Ishikawa (cell line): Measurements from ENCODE around the gene LRP1-AS.
A peak's percentile ranks its signal among the peaks of the same experiment; 100 is the strongest.

Experiments
- CEBPB ChIP-seq: IDR thresholded peaks from 2 replicates; pipeline ENCODE4 v1.6.1; 2012
- CREB1 ChIP-seq: IDR thresholded peaks from 2 replicates; pipeline ENCODE4 v1.6.1; 2012; ENCODE audit warnings: low read depth
- EGR1 ChIP-seq: IDR thresholded peaks from 2 replicates; pipeline ENCODE4 v1.6.1; 2012
- EP300 ChIP-seq: IDR thresholded peaks from 2 replicates; pipeline ENCODE4 v1.6.1; 2012; ENCODE audit warnings: borderline replicate concordance
- FOXM1 ChIP-seq: IDR thresholded peaks from 2 replicates; pipeline ENCODE4 v1.6.1; 2012; ENCODE audit warnings: low read depth, borderline replicate concordance
- MAX ChIP-seq: IDR thresholded peaks from 2 replicates; pipeline ENCODE4 v1.6.1; 2012
- NFIC ChIP-seq: IDR thresholded peaks from 2 replicates; pipeline ENCODE4 v1.6.1; 2012
- RAD21 ChIP-seq: IDR thresholded peaks from 2 replicates; pipeline ENCODE4 v1.6.1; 2012; ENCODE audit warnings: low read depth
- REST ChIP-seq: IDR thresholded peaks from 2 replicates; pipeline ENCODE4 v1.6.1; 2012; ENCODE audit warnings: low read depth, mild to moderate bottlenecking
- TAF1 ChIP-seq: IDR thresholded peaks from 2 replicates; pipeline ENCODE4 v1.6.1; 2012; ENCODE audit warnings: low read depth, mild to moderate bottlenecking
- TCF12 ChIP-seq: IDR thresholded peaks from 2 replicates; pipeline ENCODE4 v1.6.1; 2012; ENCODE audit warnings: low read depth
- TEAD4 ChIP-seq: IDR thresholded peaks from 2 replicates; pipeline ENCODE4 v1.6.1; 2012
- USF1 ChIP-seq: IDR thresholded peaks from 2 replicates; pipeline ENCODE4 v1.6.1; 2012
- YY1 ChIP-seq: IDR thresholded peaks from 2 replicates; pipeline ENCODE4 v1.6.1; 2012; ENCODE audit warnings: low read depth
- ZBTB7A ChIP-seq: IDR thresholded peaks from 2 replicates; pipeline ENCODE4 v1.6.1; 2012; ENCODE audit warnings: low read depth

Gene LRP1-AS

GRCh38 chr12:57116580-57117281 lies 30.7 kb downstream of the LRP1-AS start:
- no peak for TF ChIP-seq EGR1
- no peak for TF ChIP-seq USF1
- no peak for TF ChIP-seq CEBPB
- no peak for TF ChIP-seq CREB1
- TF ChIP-seq TCF12, result no peak
- TF ChIP-seq REST, result no peak
- no peak for TF ChIP-seq FOXM1
- no peak for TF ChIP-seq RAD21
- no peak for TF ChIP-seq YY1
- TF ChIP-seq ZBTB7A, result no peak
- TF ChIP-seq EP300, result no peak

- TF ChIP-seq CREB1 (no peak), RAD21 (no peak), CEBPB (no peak), TEAD4 (no peak), YY1 (no peak), ZBTB7A (no peak), USF1 (no peak), EGR1 (no peak)
Observed at GRCh38 chr12:57112492-57113294, 34.7 kb downstream of the LRP1-AS start.

- no peak for TF ChIP-seq USF1
- no peak for TF ChIP-seq CEBPB
- TF ChIP-seq EGR1, result no peak
- peak; percentile 50; the same call in 1 of the 2 replicates for TF ChIP-seq REST
Observed at GRCh38 chr12:57111031-57111734, 36.2 kb downstream of the LRP1-AS start, which contains the start of gene STAT6. Gene STAT6, minus strand, starts transcription at chr12:57111362. Its CDS starts 3,084 bp downstream, at chr12:57108278.

GRCh38 chr12:57110104-57111030 lies 37.1 kb downstream of the LRP1-AS start:
- TF ChIP-seq NFIC (no peak), TAF1 (no peak), YY1 (no peak), MAX (no peak), RAD21 (no peak), USF1 (no peak), ZBTB7A (no peak)
